HG03432 (cell line): Measurements from ENCODE around the gene MUSTN1.

ENCODE experiments used
- ATAC-seq: cut with Tn5 transposase; IDR thresholded peaks from one replicate; pipeline ENCODE4 v1.9.1; 2021; ENCODE audit warnings: mild to moderate bottlenecking, moderate library complexity; ENCODE audit not compliant: unreplicated experiment

Gene MUSTN1

DNA sequence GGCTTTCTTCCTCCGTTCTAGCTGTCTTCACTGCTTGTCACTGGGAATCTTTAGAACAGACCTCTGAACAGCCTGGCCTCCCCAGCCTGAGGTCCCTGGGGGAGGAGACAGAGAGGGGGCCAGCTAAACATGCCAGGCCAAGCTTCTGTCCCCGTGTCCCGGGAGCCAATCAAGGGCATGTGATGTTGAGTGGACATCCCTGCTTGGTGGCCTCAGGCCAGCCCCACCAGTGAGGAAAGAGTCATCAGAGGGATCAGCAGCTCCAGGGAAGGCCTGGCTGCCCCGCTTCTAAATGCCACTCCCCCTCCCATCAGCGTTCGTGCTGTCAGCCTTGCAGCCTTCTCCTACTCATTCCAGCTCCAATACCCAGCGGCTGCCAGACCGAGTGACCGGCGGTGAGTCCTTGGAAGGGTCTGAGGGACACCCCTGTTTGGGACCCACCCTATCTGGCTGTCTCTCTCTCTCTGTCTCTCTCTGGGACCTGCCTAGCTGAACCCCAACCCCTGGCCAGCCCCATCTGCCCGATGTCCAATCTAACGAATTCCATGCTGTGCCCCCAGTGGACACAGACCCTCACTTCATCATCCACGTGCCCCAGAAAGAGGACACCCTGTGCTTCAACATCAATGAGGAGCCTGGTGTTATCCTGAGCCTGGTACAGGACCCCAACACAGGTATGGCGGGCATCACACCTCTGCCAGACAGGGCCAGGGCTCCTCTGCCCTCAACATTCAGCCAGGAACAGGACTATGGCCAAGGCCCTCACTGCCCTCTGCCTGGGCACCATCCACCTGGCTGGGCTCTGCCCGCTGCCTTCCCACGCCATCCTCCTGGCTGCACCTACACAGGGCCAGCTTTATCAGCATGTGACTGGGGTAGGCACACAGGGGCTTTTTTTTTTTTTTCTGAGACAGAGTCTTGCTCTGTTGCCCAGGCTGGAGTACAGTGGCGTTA lies 46.9 kb downstream of the MUSTN1 start:
- no peak for ATAC-seq

DNA sequence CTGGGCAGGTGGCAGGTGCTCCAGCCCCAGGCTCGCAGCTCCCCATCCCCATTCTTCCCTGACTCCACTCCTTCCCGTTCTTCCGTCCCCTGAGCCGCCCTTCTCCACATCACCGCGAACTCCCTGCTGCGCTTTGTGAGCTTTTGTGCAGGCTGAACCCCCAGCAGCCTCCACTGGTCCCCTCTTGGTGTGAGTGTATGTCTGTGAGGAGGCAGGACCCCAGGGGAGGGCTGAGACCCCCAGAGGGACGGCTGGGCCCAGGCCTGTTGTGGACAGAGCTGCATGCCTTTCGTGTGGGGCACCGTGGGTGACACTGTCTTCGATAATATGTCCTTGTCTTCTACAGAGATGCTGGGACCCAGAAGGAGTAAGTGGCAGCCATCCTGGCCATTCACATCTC lies 47.6 kb downstream of the MUSTN1 start:
- no peak for ATAC-seq

DNA sequence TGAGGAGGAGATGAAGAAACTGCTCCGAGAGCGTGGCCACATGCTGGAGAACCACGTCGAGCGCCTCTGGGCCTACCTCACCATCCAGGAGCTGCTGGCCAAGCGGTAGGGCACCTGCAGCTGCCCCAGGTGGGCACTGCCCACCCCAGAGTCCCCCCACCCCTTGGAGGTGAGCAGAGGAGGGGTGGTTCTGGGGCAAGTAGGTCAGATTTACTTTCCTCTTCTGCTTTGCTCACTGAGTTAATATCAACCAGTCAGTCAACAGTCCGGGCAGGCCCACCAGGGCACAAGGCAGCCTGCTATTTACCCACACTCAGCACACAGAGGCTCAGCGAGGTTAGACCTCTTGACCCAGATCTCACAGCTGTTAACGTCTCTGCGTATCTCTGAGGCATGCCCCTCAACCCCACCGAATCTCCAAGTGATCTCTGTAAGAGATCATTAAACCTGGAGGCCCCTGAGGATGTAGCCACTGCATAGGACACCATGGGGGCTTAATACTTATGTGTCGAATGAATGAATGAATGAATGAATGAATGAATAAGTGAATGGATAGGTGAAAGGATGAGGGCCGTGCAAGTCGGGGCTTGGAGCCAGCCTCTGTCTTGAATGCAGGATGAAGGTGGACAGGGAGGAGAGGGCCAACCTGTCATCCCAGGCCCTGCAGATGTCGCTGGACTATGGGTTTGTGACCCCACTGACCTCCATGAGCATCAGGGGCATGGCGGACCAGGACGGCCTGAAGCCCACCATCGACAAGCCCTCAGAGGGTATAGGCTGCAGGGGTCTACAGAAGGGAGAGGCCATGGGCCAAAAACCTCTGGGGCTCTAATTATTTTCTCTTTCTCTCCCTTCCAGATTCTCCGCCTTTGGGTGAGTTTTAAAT lies 48.2 kb downstream of the MUSTN1 start:
- no peak for ATAC-seq

DNA sequence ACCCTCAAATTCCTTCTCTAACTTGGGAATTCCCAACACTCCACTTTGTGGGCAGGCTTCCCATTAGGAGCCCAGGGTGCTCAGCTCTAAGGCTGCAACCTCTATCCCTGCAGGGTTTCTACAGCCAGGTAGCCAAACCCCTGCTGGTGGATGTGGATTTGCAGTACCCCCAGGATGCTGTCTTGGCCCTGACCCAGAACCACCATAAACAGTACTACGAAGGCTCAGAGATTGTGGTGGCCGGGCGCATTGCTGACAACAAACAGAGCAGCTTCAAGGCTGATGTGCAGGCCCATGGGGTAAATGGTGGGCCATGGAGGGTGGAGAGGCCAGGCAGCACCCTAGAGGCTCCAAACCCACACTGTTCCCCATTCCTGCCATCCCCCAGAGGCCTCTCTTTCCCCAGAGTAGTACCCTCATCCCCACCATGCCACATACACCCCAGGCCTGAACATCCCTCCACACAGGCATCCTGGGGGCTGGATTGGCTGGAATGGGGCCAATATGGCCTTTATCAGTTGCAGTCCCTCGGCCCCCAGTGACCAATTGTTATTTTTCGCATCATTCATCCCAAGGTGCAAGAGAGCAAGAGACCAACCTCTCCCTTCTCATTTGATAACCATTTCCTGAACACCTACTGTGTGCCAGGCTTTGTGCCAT lies 49.8 kb downstream of the MUSTN1 start:
- no peak for ATAC-seq

DNA sequence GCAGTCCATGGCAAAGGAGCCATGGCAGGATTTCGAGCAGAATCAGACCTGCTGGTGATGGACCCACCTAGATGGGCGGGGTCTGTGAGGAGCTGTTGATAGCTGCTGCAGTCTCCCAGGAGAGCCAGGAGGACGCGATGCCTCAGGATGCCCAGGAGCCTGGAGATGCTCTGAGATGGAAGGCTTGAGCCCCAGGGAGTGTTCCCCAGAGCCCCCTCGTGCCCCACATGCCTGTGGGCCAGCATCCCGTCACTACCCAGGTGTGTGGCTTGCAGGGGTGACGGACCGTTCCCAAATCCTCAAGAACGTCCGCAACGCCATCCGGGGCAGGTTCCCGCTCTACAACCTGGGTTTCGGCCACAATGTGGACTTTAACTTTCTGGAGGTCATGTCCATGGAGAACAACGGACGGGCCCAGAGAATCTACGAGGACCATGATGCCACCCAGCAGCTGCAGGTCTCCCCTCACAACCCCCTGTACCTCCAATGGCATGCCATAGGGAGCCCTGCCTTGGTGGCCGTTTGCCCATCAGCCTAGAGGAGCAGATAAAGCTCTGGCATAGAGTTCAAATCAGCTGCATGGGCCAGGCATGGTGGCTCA lies 50.7 kb downstream of the MUSTN1 start:
- ATAC-seq = no peak

DNA sequence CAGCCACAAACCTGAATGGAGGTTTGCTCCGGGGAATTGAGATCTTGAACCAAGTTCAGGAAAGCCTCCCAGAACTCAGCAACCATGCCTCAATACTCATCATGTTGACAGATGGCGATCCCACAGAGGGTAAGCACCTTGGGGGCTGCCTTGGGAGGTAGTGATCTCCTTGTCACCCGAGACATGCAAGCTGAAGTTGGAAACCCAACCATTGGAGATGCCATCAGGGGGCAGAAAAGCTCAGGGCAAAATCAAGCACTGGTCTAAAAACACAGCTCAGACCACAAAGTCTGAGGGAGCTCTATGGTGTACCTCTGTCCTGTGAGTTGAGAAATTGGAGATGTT lies 51.6 kb downstream of the MUSTN1 start:
- ATAC-seq = no peak
